GM12878 (cell line): ENCODE measurements around the gene TMEM181. TPM values are rescaled to one million over a fixed set of nuclear protein-coding genes. Genes with fewer than 3 reads are reported as not detected.

Experiments
- ATAC-seq: fragments of 200-7000 bp; cut with Tn5 transposase; 3 replicates; pipeline ENCODE4 v1.9.1; 2020; ENCODE audit warnings: mild to moderate bottlenecking, moderate library complexity
- BruUV-seq: library from RNA; stranded (reverse); fragments of 400-500 nt; replicated peaks from 2 replicates; lab custom pipeline; 2021; lab: Mats Ljungman, UMichigan
- CTCF ChIA-PET: fragments of 300-600 bp; sonication (Branson Sonifier 250); formaldehyde crosslinking; extraction: SDS; loops from one replicate; lab custom pipeline; 2021; ENCODE audit warnings: inconsistent platforms; lab: Yijun Ruan, JAX
- POLR2A ChIA-PET: fragments of 350-600 bp; formaldehyde crosslinking; extraction: SDS; loops from one replicate; lab custom pipeline; 2021; ENCODE audit warnings: inconsistent platforms; lab: Charles Lee
- RAD21 ChIA-PET: fragments of 300-600 bp; sonication (Branson Sonifier 250); formaldehyde crosslinking; loops from one replicate; lab custom pipeline; 2023; ENCODE audit warnings: antibody characterized with exemption; ENCODE audit not compliant: unreplicated experiment; lab: Charles Lee
- SMC1A ChIA-PET: fragments of 300-600 bp; sonication (Branson Sonifier 250); formaldehyde crosslinking; loops from one replicate; lab custom pipeline; 2023; ENCODE audit not compliant: unreplicated experiment, uncharacterized antibody; lab: Charles Lee
- DNase-seq: peaks from one replicate; pipeline ENCODE4 v3.0.0-alpha.2; 2011; ENCODE audit warnings: low read depth, low spot score
- FAIRE-seq: peaks from 3 replicates; lab custom pipeline; 2011; peaks lifted over from hg19 to GRCh38; lab: Jason Lieb, UNC
- H2AFZ ChIP-seq: 2 replicates; pipeline ENCODE4 v1.6.0; 2011; ENCODE audit warnings: low read depth, low read length, control low read depth; ENCODE audit not compliant: control insufficient read depth
- H3K27ac ChIP-seq: 2 replicates; pipeline ENCODE4 v1.5.1; 2011; ENCODE audit warnings: control low read depth; ENCODE audit not compliant: control insufficient read depth, insufficient read depth
- H3K27me3 ChIP-seq, 2 experiments: replicated peaks in 1 of 2; 2 replicates each; pipeline versions ENCODE4 v1.6.0 to v1.6.1; 2011; ENCODE audit warnings: low read length in 1 of 2; ENCODE audit not compliant: control insufficient read depth in 2 of 2, insufficient read depth in 2 of 2
- H3K36me3 ChIP-seq, 2 experiments: 2 replicates each; pipeline ENCODE4 v1.5.1; 2011; ENCODE audit warnings: low read length in 1 of 2; ENCODE audit not compliant: control insufficient read depth in 2 of 2, insufficient read depth in 2 of 2
- H3K4me1 ChIP-seq: 2 replicates; pipeline ENCODE4 v1.6.1; 2011; ENCODE audit warnings: mild to moderate bottlenecking, low read length, moderate library complexity, mixed read lengths; ENCODE audit not compliant: control insufficient read depth, insufficient read depth
- H3K4me2 ChIP-seq: 2 replicates; pipeline ENCODE4 v1.6.0; 2011; ENCODE audit warnings: control low read depth; ENCODE audit not compliant: control insufficient read depth, insufficient read depth
- H3K4me3 ChIP-seq: fragments of 200-600 bp; sonication (generic); 2 replicates; pipeline ENCODE4 v1.5.1; 2016
- H3K79me2 ChIP-seq: 2 replicates; pipeline ENCODE4 v1.6.0; 2011; ENCODE audit warnings: low read length; ENCODE audit not compliant: control insufficient read depth, insufficient read depth
- H3K9ac ChIP-seq: 2 replicates; pipeline ENCODE4 v1.8.0; 2011; ENCODE audit warnings: low read length, control low read depth, mixed read lengths; ENCODE audit not compliant: control insufficient read depth, insufficient read depth
- H3K9me3 ChIP-seq: replicated peaks from 3 replicates; pipeline ENCODE4 v1.5.1; 2011; ENCODE audit warnings: mild to moderate bottlenecking, low read length; ENCODE audit not compliant: control insufficient read depth, insufficient read depth
- H4K20me1 ChIP-seq: 2 replicates; pipeline ENCODE4 v1.6.0; 2011; ENCODE audit not compliant: control insufficient read depth, insufficient read depth
- CHD2 ChIP-seq: IDR thresholded peaks from 2 replicates; pipeline ENCODE4 v1.6.1; 2011; ENCODE audit warnings: low read depth, low read length, improper control_type of control experiment, borderline replicate concordance
- CTCF ChIP-seq, 3 experiments: IDR thresholded peaks in 2 of 3; conservative IDR thresholded peaks in 1 of 3; 2 replicates each; pipeline ENCODE4 v1.5.1; 2011; ENCODE audit warnings: low read depth in 3 of 3, low read length in 3 of 3, mild to moderate bottlenecking in 3 of 3, control low read depth in 2 of 3, moderate library complexity in 2 of 3, inconsistent platforms in 1 of 3, mixed read lengths in 1 of 3; ENCODE audit not compliant: control insufficient read depth in 2 of 3, insufficient read depth in 1 of 3; ENCODE audit errors: extremely low read depth in 1 of 3
- EED ChIP-seq: sonication (generic); IDR thresholded peaks from 2 replicates; pipeline ENCODE4 v1.6.1; 2016; ENCODE audit warnings: antibody characterized with exemption, low read depth
- GABPA ChIP-seq: IDR thresholded peaks from 2 replicates; pipeline ENCODE4 v1.6.1; 2014; ENCODE audit warnings: antibody characterized with exemption, low read depth, mild to moderate bottlenecking, inconsistent platforms
- MEF2B ChIP-seq: fragments of 450-650 bp; IDR thresholded peaks from 2 replicates; pipeline ENCODE4 v1.6.1; 2018; ENCODE audit warnings: mild to moderate bottlenecking, moderate library complexity; ENCODE audit not compliant: partially characterized antibody, poor library complexity, severe bottlenecking
- NR2F1 ChIP-seq: fragments of 450-650 bp; conservative IDR thresholded peaks from 2 replicates; pipeline ENCODE4 v1.6.1; 2017; ENCODE audit warnings: mild to moderate bottlenecking
- POLR2AphosphoS2 ChIP-seq: IDR thresholded peaks from 2 replicates; pipeline ENCODE4 v1.6.1; 2011; ENCODE audit warnings: low read depth, mild to moderate bottlenecking, low read length, improper control_type of control experiment, moderate library complexity
- RAD21 ChIP-seq: IDR thresholded peaks from 2 replicates; pipeline ENCODE4 v1.6.1; 2011; ENCODE audit warnings: mild to moderate bottlenecking, low read depth, low read length, moderate library complexity; ENCODE audit not compliant: insufficient read depth
- ZNF207 ChIP-seq: fragments of 450-650 bp; IDR thresholded peaks from 2 replicates; pipeline ENCODE4 v1.6.1; 2014; ENCODE audit warnings: antibody characterized with exemption, mild to moderate bottlenecking, borderline replicate concordance
- WGBS: methylation state at CpG from one replicate; pipeline ENCODE4 v1.1.6; 2016; ENCODE audit warnings: low lambda C conversion rate; ENCODE audit not compliant: insufficient replicate concordance, insufficient coverage; ENCODE audit errors: missing lambda C conversion rate; 5-methylcytosine and 5-hydroxymethylcytosine counted together
- in situ Hi-C: fragments of 300-500 bp; cut with MboI; formaldehyde crosslinking; loops from 9 replicates; pipeline ENCODE4 v1.14.3; 2018; ENCODE audit warnings: mixed read lengths
- intact Hi-C: fragments of 100-400 bp; cut with micrococcal nuclease; formaldehyde crosslinking; loops from one replicate; pipeline ENCODE4 v1.14.2; 2022; ENCODE audit not compliant: unreplicated experiment
- polyA plus RNA-seq, 11 experiments: library from polyadenylated mRNA; depleted of rRNA in 4 of 11; unstranded in 6 of 11; stranded (reverse) in 5 of 11; fragments of >200 nt; fragmentation: Nextera tagmentation in 4 of 11; fragmentation: Illumina TruSeq in 1 of 11; extraction: Ambion mirVana in 4 of 11; extraction: Trizol in 1 of 11; gene quantifications; 1 replicate in 1 of 11; 2 replicates in 10 of 11; pipeline versions ENCODE4 v1.2.1 to v1.2.3, GENCODE V29; 2011 to 2016; ENCODE audit warnings: inconsistent platforms in 2 of 11, missing spikeins in 2 of 11, low read depth in 1 of 11
- total RNA-seq, 4 experiments: library from RNA; depleted of rRNA in 3 of 4; stranded (reverse); fragments of >200 nt in 3 of 4; fragmentation: Illumina TruSeq in 1 of 4; extraction: Trizol in 1 of 4; gene quantifications; 2 replicates each; pipeline versions ENCODE4 v1.2.1 to v1.2.3, GENCODE V29; 2013 to 2021
- TF ChIP-seq, protein P1 (sequence below): IDR thresholded peaks from 2 replicates; pipeline ENCODE4 v1.6.1; 2012; ENCODE audit warnings: low read depth, low read length, improper control_type of control experiment
- TF ChIP-seq, protein P2 (sequence below): fragments of 150-350 bp; IDR thresholded peaks from 2 replicates; pipeline ENCODE4 v1.6.1; 2014; ENCODE audit warnings: mild to moderate bottlenecking, low read depth, low read length

TMEM181 gene
- total and polyA plus RNA-seq, 10 of the 15 experiments (the other 5 are each of a cell fraction or from before 2014, with no cell fraction given) = 1.5 to 7.9 (median 5.2) TPM

GRCh38 chr6:158628542-158628941, 68.7 kb downstream of the TMEM181 start (continued):
- TF ChIP-seq, protein P1, sequence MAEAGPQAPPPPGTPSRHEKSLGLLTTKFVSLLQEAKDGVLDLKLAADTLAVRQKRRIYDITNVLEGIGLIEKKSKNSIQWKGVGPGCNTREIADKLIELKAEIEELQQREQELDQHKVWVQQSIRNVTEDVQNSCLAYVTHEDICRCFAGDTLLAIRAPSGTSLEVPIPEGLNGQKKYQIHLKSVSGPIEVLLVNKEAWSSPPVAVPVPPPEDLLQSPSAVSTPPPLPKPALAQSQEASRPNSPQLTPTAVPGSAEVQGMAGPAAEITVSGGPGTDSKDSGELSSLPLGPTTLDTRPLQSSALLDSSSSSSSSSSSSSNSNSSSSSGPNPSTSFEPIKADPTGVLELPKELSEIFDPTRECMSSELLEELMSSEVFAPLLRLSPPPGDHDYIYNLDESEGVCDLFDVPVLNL = no peak

- no peaks in the 10 kb centered on the region for H3K4me1 ChIP-seq
- H3K36me3 ChIP-seq = peaks cover 18 to 22% of the 10 kb centered on the region in 2 experiments
- no peaks in the 10 kb centered on the region; the same call in 2 of the 3 replicates for H3K9me3 ChIP-seq
- no peaks in the 10 kb centered on the region for H3K79me2 ChIP-seq
- ChIA-PET RAD21 (interaction anchor here (0.5 to 1.0 kb wide), 2 partner anchors 24 to 62 kb away, joined by 3 read pairs; no protein-coding TSS in a partner anchor), SMC1A (interaction anchor here (0.8 to 3.4 kb wide), 2 partner anchors 20 to 62 kb away, joined by 3 to 12 read pairs; partner anchors contain the start of gene SYTL3), CTCF (interaction anchor here (0.7 to 3.0 kb wide), 2 partner anchors 24 to 61 kb away, joined by 3 to 18 read pairs; no protein-coding TSS in a partner anchor), POLR2A (no interaction called here)
- H3K4me3 ChIP-seq = no peak overlapping the region
- H3K4me2 ChIP-seq = no peak overlapping the region
- 98% methylated on average over 20 of the region's 20 CpGs for WGBS
- H3K9ac ChIP-seq = no peak overlapping the region
- intact Hi-C loops = no loop called here
- no peak overlapping the region for H2AFZ ChIP-seq
- in situ Hi-C loops = no loop called here
- DNase-seq (no peak), ATAC-seq (peak; percentile 50; the same call in 2 of the 3 replicates), FAIRE-seq (no peak)
- no peaks in the 10 kb centered on the region for H3K27me3 ChIP-seq
- H4K20me1 ChIP-seq = no peaks in the 10 kb centered on the region
- no peak overlapping the region for H3K27ac ChIP-seq
- BruUV-seq = no TSS peak
- peak; percentile 27 to 40 (median 32); a peak in 4 of 6 replicates for TF ChIP-seq CTCF (IDR thresholded peaks at IDR 0.05 in 2 of 3, conservative IDR thresholded peaks at IDR 0.05 in 1 of 3; ENCODE audit: control insufficient read depth in 2 of 3, extremely low read depth in 1 of 3, insufficient read depth in 1 of 3, low read depth in 3 of 3, low read length in 3 of 3)
- TF ChIP-seq NR2F1 = 0 out of 2 replicates have a peak, but pooled peaks have one; percentile 15
- TF ChIP-seq GABPA = no peak
- TF ChIP-seq, protein P2, sequence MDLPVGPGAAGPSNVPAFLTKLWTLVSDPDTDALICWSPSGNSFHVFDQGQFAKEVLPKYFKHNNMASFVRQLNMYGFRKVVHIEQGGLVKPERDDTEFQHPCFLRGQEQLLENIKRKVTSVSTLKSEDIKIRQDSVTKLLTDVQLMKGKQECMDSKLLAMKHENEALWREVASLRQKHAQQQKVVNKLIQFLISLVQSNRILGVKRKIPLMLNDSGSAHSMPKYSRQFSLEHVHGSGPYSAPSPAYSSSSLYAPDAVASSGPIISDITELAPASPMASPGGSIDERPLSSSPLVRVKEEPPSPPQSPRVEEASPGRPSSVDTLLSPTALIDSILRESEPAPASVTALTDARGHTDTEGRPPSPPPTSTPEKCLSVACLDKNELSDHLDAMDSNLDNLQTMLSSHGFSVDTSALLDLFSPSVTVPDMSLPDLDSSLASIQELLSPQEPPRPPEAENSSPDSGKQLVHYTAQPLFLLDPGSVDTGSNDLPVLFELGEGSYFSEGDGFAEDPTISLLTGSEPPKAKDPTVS = no peak
- TF ChIP-seq RAD21 = peak; percentile 46
- no peak for TF ChIP-seq POLR2AphosphoS2
- no peak for TF ChIP-seq EED
- TF ChIP-seq CHD2 = no peak
- no peak for TF ChIP-seq ZNF207
- no peak for TF ChIP-seq MEF2B
Observed at GRCh38 chr6:158629367-158630221, 69.7 kb downstream of the TMEM181 start.
